ENCODE results near the gene MLF2.

The MLF2 gene

GRCh38 chr12:6778574-6779550 lies 25.9 kb upstream of the MLF2 start:
- DNase-seq (ENCODE audit: low spot score), result peak; percentile 96

- no peak for DNase-seq (ENCODE audit: low spot score)
Observed at GRCh38 chr12:6778217-6778573, 25.3 kb upstream of the MLF2 start.

GRCh38 chr12:6777386-6777785 lies 24.4 kb upstream of the MLF2 start:
- DNase-seq (ENCODE audit: low spot score), result no peak

GRCh38 chr12:6775185-6776174 lies 22.5 kb upstream of the MLF2 start:
- no peak for DNase-seq (ENCODE audit: low spot score)

GRCh38 chr12:6774499-6775062 lies 21.6 kb upstream of the MLF2 start:
- no peak for DNase-seq (ENCODE audit: low spot score)

GRCh38 chr12:6773590-6774351 lies 20.8 kb upstream of the MLF2 start:
- DNase-seq (ENCODE audit: low spot score), result no peak

GRCh38 chr12:6772726-6773589 lies 20.0 kb upstream of the MLF2 start:
- DNase-seq (ENCODE audit: low spot score), result no peak

GRCh38 chr12:6772331-6772695 lies 19.4 kb upstream of the MLF2 start, which contains the start of gene LAG3:
Gene LAG3, plus strand, starts transcription at chr12:6772520. Its CDS starts 333 bp downstream, at chr12:6772853.
- no peak for DNase-seq (ENCODE audit: low spot score)

GRCh38 chr12:6771509-6772330 lies 18.8 kb upstream of the MLF2 start:
- no peak for DNase-seq (ENCODE audit: low spot score)

GRCh38 chr12:6771091-6771495 lies 18.2 kb upstream of the MLF2 start:
- peak; percentile 67 for DNase-seq (ENCODE audit: low spot score)

GRCh38 chr12:6770600-6770999 lies 17.7 kb upstream of the MLF2 start:
- DNase-seq (ENCODE audit: low spot score), result no peak

GRCh38 chr12:6770094-6770493 lies 17.2 kb upstream of the MLF2 start:
- no peak for DNase-seq (ENCODE audit: low spot score)

- DNase-seq (ENCODE audit: low spot score), result no peak
Observed at GRCh38 chr12:6769666-6770065, 16.7 kb upstream of the MLF2 start.

- DNase-seq (ENCODE audit: low spot score), result no peak
Observed at GRCh38 chr12:6768990-6769389, 16.0 kb upstream of the MLF2 start.

GRCh38 chr12:6768437-6768914 lies 15.5 kb upstream of the MLF2 start:
- no peak for DNase-seq (ENCODE audit: low spot score)

GRCh38 chr12:6767353-6768319 lies 14.7 kb upstream of the MLF2 start:
- DNase-seq (ENCODE audit: low spot score), result peak; percentile 68

GRCh38 chr12:6766651-6767349 lies 13.9 kb upstream of the MLF2 start:
- peak; percentile 79 for DNase-seq (ENCODE audit: low spot score)

Data from Ammon's horn (tissue), 1 donor.